H1 (cell line): ENCODE data around the gene SRGAP3. TPM values are rescaled to one million over a fixed set of nuclear protein-coding genes. Genes with fewer than 3 reads are reported as not detected.

Source experiments
- BCL11A ChIP-seq, 2 experiments: IDR thresholded peaks; one replicate each; pipeline ENCODE4 v1.6.1; 2011; ENCODE audit warnings: low read depth in 2 of 2, low read length in 2 of 2, mild to moderate bottlenecking in 2 of 2
- NRF1 ChIP-seq: IDR thresholded peaks from 2 replicates; pipeline ENCODE4 v1.6.1; 2011; ENCODE audit warnings: mild to moderate bottlenecking, low read depth, low read length, improper control_type of control experiment
- polyA plus RNA-seq, 7 experiments: library from polyadenylated mRNA; depleted of rRNA in 3 of 7; stranded (reverse) in 5 of 7; unstranded in 2 of 7; fragments of >200 nt in 5 of 7; fragments of 200-250 nt in 2 of 7; gene quantifications; 1 replicate in 5 of 7; 2 replicates in 1 of 7; 4 replicates in 1 of 7; pipeline versions ENCODE4 v1.2.1 to v1.2.3, GENCODE V29; 2011 to 2013; ENCODE audit warnings: missing spikeins in 2 of 7, mixed read lengths in 2 of 7
- total RNA-seq: library from RNA; stranded (reverse); fragmentation: NEBNext Ultra II Directional; extraction: Animal tissue kit (Norgen Biotek cat#: 25700); gene quantifications from 2 replicates; pipeline ENCODE4 v1.2.1, GENCODE V29; 2021
- TF ChIP-seq, protein P1 (sequence below), 3 experiments: IDR thresholded peaks; 1 replicate in 2 of 3; 2 replicates in 1 of 3; pipeline versions ENCODE4 v1.5.1 to v1.6.1; 2011; ENCODE audit warnings: low read length in 3 of 3, mild to moderate bottlenecking in 3 of 3, inconsistent platforms in 2 of 3, low read depth in 1 of 3, moderate library complexity in 1 of 3; ENCODE audit not compliant: insufficient read depth in 1 of 3; ENCODE audit errors: control extremely low read depth in 1 of 3
- TF ChIP-seq, protein P2 (sequence below): IDR thresholded peaks from 2 replicates; pipeline ENCODE4 v1.6.1; 2011; ENCODE audit warnings: low read length, improper control_type of control experiment

Gene SRGAP3
- total and polyA plus RNA-seq, 2 of the 8 experiments (the other 6 are each of a cell fraction or from before 2014, with no cell fraction given), result 5.8 to 11.4 TPM

DNA sequence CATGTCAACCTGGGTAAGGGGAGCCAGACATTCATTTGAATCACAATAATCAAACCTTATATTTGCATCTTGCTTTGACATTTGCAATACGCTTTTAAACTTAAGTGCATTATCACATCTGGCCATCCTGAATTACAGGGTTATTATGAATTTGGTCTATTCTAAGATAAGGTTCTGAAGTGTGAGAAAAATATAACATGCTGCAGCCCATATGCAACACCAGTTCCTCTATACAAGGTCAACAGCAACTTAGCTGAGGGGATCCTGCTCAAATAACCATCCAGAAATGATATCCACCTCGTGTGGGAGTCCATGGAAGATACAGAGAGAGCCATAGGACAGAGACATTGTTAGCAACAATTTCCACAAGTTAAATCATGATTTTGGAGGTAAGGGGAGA lies 213.5 kb downstream of the SRGAP3 start (continued):
- TF ChIP-seq, protein P1, sequence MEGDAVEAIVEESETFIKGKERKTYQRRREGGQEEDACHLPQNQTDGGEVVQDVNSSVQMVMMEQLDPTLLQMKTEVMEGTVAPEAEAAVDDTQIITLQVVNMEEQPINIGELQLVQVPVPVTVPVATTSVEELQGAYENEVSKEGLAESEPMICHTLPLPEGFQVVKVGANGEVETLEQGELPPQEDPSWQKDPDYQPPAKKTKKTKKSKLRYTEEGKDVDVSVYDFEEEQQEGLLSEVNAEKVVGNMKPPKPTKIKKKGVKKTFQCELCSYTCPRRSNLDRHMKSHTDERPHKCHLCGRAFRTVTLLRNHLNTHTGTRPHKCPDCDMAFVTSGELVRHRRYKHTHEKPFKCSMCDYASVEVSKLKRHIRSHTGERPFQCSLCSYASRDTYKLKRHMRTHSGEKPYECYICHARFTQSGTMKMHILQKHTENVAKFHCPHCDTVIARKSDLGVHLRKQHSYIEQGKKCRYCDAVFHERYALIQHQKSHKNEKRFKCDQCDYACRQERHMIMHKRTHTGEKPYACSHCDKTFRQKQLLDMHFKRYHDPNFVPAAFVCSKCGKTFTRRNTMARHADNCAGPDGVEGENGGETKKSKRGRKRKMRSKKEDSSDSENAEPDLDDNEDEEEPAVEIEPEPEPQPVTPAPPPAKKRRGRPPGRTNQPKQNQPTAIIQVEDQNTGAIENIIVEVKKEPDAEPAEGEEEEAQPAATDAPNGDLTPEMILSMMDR (IDR thresholded peaks at IDR 0.05; ENCODE audit: control extremely low read depth in 1 of 3, insufficient read depth in 1 of 3, low read depth in 1 of 3, low read length in 3 of 3), result no peak
- TF ChIP-seq NRF1 (no peak), BCL11A (IDR thresholded peaks at IDR 0.05; ENCODE audit: low read depth in 2 of 2, low read length in 2 of 2) (no peak)
- TF ChIP-seq, protein P2, sequence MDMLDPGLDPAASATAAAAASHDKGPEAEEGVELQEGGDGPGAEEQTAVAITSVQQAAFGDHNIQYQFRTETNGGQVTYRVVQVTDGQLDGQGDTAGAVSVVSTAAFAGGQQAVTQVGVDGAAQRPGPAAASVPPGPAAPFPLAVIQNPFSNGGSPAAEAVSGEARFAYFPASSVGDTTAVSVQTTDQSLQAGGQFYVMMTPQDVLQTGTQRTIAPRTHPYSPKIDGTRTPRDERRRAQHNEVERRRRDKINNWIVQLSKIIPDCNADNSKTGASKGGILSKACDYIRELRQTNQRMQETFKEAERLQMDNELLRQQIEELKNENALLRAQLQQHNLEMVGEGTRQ, result no peak
